ENCODE results near the gene MUC5AC.
"Not testable (repeated sequence)": the region's sequence is repeated elsewhere in the genome, so short reads cannot be mapped to it uniquely, and the experiment has no call there.

MUC5AC gene

GRCh38 chr11:1203505-1204271 is 45.9 kb downstream of the MUC5AC start:
- TF ChIP-seq JUND (IDR thresholded peaks at IDR 0.05; ENCODE audit: low read depth) = no peak
- no peak for DNase-seq (ENCODE audit: low read depth in 1 of 2, low spot score in 1 of 2)
- in situ Hi-C loops (cut with HindIII; ENCODE audit: low pct_unique_long_range_greater_than_20kb, low sequenced_read_pairs) = no loop called here

DNA sequence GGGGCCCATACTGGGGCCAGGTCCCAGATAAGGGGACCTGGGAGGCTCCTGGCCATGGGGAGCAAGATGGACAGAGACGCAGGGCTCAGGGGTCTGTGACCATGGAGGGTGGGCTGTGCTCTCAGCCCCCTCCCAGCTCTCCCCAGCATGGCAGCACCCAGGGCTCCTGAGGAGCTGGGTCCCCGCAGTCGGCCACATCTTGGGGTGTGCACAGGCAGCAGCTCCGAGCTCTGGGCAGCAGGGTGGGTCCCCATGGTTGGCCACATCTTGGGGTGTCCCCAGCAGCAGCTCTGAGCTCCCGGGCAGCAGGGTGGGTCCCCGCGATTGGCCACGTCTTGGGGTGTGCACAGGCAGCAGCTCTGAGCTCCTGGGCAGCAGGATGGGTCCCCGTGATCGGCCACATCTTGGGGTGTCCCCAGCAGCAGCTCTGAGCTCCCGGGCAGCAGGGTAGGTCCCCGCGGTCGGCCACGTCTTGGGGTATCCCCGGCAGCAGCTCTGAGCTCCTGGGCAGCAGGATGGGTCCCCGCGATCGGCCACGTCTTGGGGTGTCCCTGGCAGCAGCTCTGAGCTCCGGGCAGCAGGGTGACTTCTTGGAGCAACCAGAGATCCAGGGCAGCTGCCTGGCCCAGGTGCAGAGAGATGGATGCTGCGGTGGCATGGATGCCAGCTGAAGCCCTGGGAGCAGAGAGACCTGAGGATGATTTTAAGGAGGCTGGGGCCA is 46.8 kb downstream of the MUC5AC start:
- TF ChIP-seq JUND (IDR thresholded peaks at IDR 0.05; ENCODE audit: low read depth) = no peak
- in situ Hi-C loops (cut with HindIII; ENCODE audit: low pct_unique_long_range_greater_than_20kb, low sequenced_read_pairs) = no loop called here
- no peak for DNase-seq (ENCODE audit: low read depth in 1 of 2, low spot score in 1 of 2)

GRCh38 chr11:1205121-1205986 is 47.6 kb downstream of the MUC5AC start:
- TF ChIP-seq JUND (IDR thresholded peaks at IDR 0.05; ENCODE audit: low read depth) = no peak
- in situ Hi-C loops (cut with HindIII; ENCODE audit: low pct_unique_long_range_greater_than_20kb, low sequenced_read_pairs) = no loop called here
- DNase-seq (ENCODE audit: low read depth in 1 of 2, low spot score in 1 of 2) = no peak

GRCh38 chr11:1205987-1206331 is 48.2 kb downstream of the MUC5AC start:
- DNase-seq (ENCODE audit: low read depth in 1 of 2, low spot score in 1 of 2) = no peak
- in situ Hi-C loops (cut with HindIII; ENCODE audit: low pct_unique_long_range_greater_than_20kb, low sequenced_read_pairs) = no loop called here
- no peak for TF ChIP-seq JUND (IDR thresholded peaks at IDR 0.05; ENCODE audit: low read depth)

GRCh38 chr11:1206391-1207271 is 48.9 kb downstream of the MUC5AC start:
- no peak for TF ChIP-seq JUND (IDR thresholded peaks at IDR 0.05; ENCODE audit: low read depth)
- no peak for DNase-seq (ENCODE audit: low read depth in 1 of 2, low spot score in 1 of 2)
- in situ Hi-C loops (cut with HindIII; ENCODE audit: low pct_unique_long_range_greater_than_20kb, low sequenced_read_pairs) = no loop called here

DNA sequence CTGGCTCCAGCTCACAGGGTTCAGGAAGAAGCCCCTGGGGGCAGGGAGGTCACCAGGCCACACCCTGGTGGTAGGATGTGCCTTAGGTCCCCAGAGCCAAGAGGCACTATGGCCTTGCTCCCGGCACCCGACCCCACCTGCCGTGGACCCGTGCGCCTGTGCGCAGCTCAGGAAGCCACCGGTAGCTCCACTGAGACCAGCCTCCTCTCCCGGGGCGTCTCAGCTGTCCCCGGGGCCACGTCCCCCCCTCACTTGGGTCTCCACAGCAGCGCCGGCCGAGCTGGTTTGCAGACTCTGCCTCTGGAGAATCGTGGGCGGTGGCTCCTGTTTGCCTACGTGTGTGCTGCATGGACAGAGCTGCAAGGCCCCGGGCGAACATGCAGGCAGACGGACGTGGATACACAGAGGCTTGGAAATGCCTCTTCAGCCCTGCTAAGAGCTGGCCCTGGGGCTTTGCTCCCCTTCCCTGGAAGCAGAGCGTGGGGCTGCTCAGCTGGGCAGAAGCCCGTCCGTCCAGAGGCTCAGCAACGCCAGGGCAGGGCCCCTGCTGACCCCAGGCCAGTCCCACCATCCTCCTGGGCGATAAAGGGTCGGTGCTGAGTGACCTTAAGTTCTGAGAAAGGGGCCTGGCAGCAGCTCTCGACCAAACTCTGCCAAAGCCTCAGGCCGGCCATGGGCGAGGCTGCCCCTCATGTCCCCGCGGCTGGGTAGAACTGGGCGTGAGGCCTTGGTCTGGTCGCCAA is 49.8 kb downstream of the MUC5AC start:
- TF ChIP-seq JUND (IDR thresholded peaks at IDR 0.05; ENCODE audit: low read depth) = no peak
- in situ Hi-C loops (cut with HindIII; ENCODE audit: low pct_unique_long_range_greater_than_20kb, low sequenced_read_pairs) = no loop called here

DNA sequence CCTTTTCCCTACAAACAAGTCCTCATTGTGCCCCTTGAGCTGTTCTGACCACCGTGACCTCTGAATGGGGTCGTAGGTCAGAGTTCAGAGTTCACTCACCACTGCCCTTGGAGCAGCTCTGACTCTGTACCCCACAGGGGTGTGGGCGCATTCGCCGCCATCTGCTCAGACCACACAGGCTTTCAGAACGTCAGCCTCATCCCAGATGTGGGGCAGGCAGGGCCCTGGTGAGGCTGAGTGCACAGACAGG is 50.3 kb downstream of the MUC5AC start:
- in situ Hi-C loops (cut with HindIII; ENCODE audit: low pct_unique_long_range_greater_than_20kb, low sequenced_read_pairs) = no loop called here
- TF ChIP-seq JUND (IDR thresholded peaks at IDR 0.05; ENCODE audit: low read depth) = no peak
- DNase-seq (ENCODE audit: low read depth in 1 of 2, low spot score in 1 of 2) = no peak

More for the DNA sequence above, 49.8 kb downstream of the MUC5AC start:
- no peak for DNase-seq (ENCODE audit: low read depth in 1 of 2, low spot score in 1 of 2)

GRCh38 chr11:1208394-1209261 is 50.9 kb downstream of the MUC5AC start:
- no peak for DNase-seq (ENCODE audit: low read depth in 1 of 2, low spot score in 1 of 2)
- TF ChIP-seq JUND (IDR thresholded peaks at IDR 0.05; ENCODE audit: low read depth) = no peak
- in situ Hi-C loops (cut with HindIII; ENCODE audit: low pct_unique_long_range_greater_than_20kb, low sequenced_read_pairs) = no loop called here

GRCh38 chr11:1209371-1210057 is 51.8 kb downstream of the MUC5AC start:
- TF ChIP-seq JUND (IDR thresholded peaks at IDR 0.05; ENCODE audit: low read depth) = no peak
- no peak for DNase-seq (ENCODE audit: low read depth in 1 of 2, low spot score in 1 of 2)
- in situ Hi-C loops (cut with HindIII; ENCODE audit: low pct_unique_long_range_greater_than_20kb, low sequenced_read_pairs) = no loop called here

GRCh38 chr11:1211838-1212237 is 54.1 kb downstream of the MUC5AC start:
- DNase-seq (ENCODE audit: low read depth in 1 of 2, low spot score in 1 of 2) = no peak
- no peak for TF ChIP-seq JUND (IDR thresholded peaks at IDR 0.05; ENCODE audit: low read depth)
- in situ Hi-C loops (cut with HindIII; ENCODE audit: low pct_unique_long_range_greater_than_20kb, low sequenced_read_pairs) = no loop called here

- in situ Hi-C loops (cut with HindIII; ENCODE audit: low pct_unique_long_range_greater_than_20kb, low sequenced_read_pairs); DNase-seq (ENCODE audit: low read depth in 1 of 2, low spot score in 1 of 2): not testable (repeated sequence)
Observed at GRCh38 chr11:1215826-1216225, 58.1 kb downstream of the MUC5AC start.
